CD14-positive monocyte (primary cell): ENCODE data around the gene ZNF784. TPM values are rescaled to one million over a fixed set of nuclear protein-coding genes. Genes with fewer than 3 reads are reported as not detected.

Experiments used
- DNase-seq, 3 donors: peaks; one replicate each; pipeline ENCODE4 v3.0.0-alpha.2; 2011 to 2022
- H2AFZ ChIP-seq: 2 replicates; pipeline ENCODE4 v1.6.0; 2012; ENCODE audit warnings: mild to moderate bottlenecking, low read depth, low read length, inconsistent platforms; ENCODE audit not compliant: insufficient read depth, poor library complexity, severe bottlenecking
- H3K27ac ChIP-seq, 2 donors: 1 replicate in 1 of 2; 2 replicates in 1 of 2; pipeline ENCODE4 v1.5.1; 2012 to 2013; ENCODE audit warnings: low read length in 2 of 2, control low read depth in 1 of 2, inconsistent platforms in 1 of 2, low read depth in 1 of 2, mild to moderate bottlenecking in 1 of 2
- H3K27me3 ChIP-seq, 2 donors: one replicate each; pipeline versions ENCODE4 v1.6.0 to v1.6.1; 2011 to 2013; ENCODE audit warnings: low read length in 2 of 2; ENCODE audit not compliant: control insufficient read depth in 2 of 2, insufficient read depth in 2 of 2
- H3K36me3 ChIP-seq, 2 donors: replicated peaks in 1 of 2; 1 replicate in 1 of 2; 2 replicates in 1 of 2; pipeline versions ENCODE4 v1.5.1 to v1.6.1; 2012 to 2013; ENCODE audit warnings: low read length in 2 of 2, control low read depth in 1 of 2, inconsistent platforms in 1 of 2, mild to moderate bottlenecking in 1 of 2; ENCODE audit not compliant: insufficient read depth in 2 of 2, control insufficient read depth in 1 of 2
- H3K4me1 ChIP-seq, 2 donors: 1 replicate in 1 of 2; 2 replicates in 1 of 2; pipeline versions ENCODE4 v1.5.1 to v1.6.1; 2012 to 2013; ENCODE audit warnings: low read length in 2 of 2, control low read depth in 1 of 2, inconsistent platforms in 1 of 2, mild to moderate bottlenecking in 1 of 2, moderate library complexity in 1 of 2; ENCODE audit not compliant: insufficient read depth in 2 of 2, control insufficient read depth in 1 of 2
- H3K4me2 ChIP-seq: replicated peaks from 2 replicates; pipeline ENCODE3; 2012; ENCODE audit warnings: low read length, moderate library complexity, mild to moderate bottlenecking; ENCODE audit not compliant: poor library complexity, severe bottlenecking; ENCODE audit errors: extremely low read depth
- H3K4me3 ChIP-seq, 3 experiments: fragments of 200-600 bp in 1 of 3; sonication (generic) in 1 of 3; replicated peaks in 1 of 3; 1 replicate in 2 of 3; 2 replicates in 1 of 3; pipeline ENCODE4 v1.5.1; 2011 to 2013; ENCODE audit warnings: low read length in 3 of 3, mild to moderate bottlenecking in 3 of 3, control low read depth in 2 of 3, low read depth in 2 of 3, inconsistent platforms in 1 of 3, moderate library complexity in 1 of 3
- H3K79me2 ChIP-seq: 2 replicates; pipeline ENCODE4 v1.6.0; 2012; ENCODE audit warnings: mild to moderate bottlenecking, control low read depth, inconsistent platforms, low read length, moderate library complexity; ENCODE audit not compliant: insufficient read depth
- H3K9ac ChIP-seq: 2 replicates; pipeline ENCODE4 v1.6.0; 2017; ENCODE audit warnings: low read length, mild to moderate bottlenecking; ENCODE audit not compliant: insufficient read depth, poor library complexity, severe bottlenecking
- H3K9me3 ChIP-seq, 2 donors: replicated peaks in 1 of 2; 1 replicate in 1 of 2; 2 replicates in 1 of 2; pipeline versions ENCODE4 v1.5.1 to v1.6.1; 2012 to 2013; ENCODE audit warnings: low read length in 2 of 2, control low read depth in 1 of 2; ENCODE audit not compliant: control insufficient read depth in 1 of 2, insufficient read depth in 1 of 2
- H4K20me1 ChIP-seq: 2 replicates; pipeline ENCODE4 v1.6.0; 2012; ENCODE audit warnings: mild to moderate bottlenecking, low read length, control low read depth, moderate library complexity; ENCODE audit not compliant: insufficient read depth
- H3K27ac Mint-ChIP-seq, 7 donors: one replicate each; pipeline ENCODE4 v1.8.0; 2020; ENCODE audit warnings: mild to moderate bottlenecking in 7 of 7, mixed read lengths in 7 of 7, moderate library complexity in 6 of 7, inconsistent platforms in 2 of 7
- H3K27me3 Mint-ChIP-seq, 3 donors: one replicate each; pipeline ENCODE4 v1.8.0; 2021 to 2022; ENCODE audit warnings: low read depth in 3 of 3, mild to moderate bottlenecking in 3 of 3, mixed read lengths in 3 of 3, moderate library complexity in 3 of 3, inconsistent platforms in 1 of 3
- H3K36me3 Mint-ChIP-seq, 2 donors: one replicate each; pipeline ENCODE4 v1.8.0; 2020; ENCODE audit warnings: mixed read lengths in 2 of 2, inconsistent platforms in 1 of 2, mild to moderate bottlenecking in 1 of 2
- H3K4me1 Mint-ChIP-seq: one replicate; pipeline ENCODE4 v1.8.0; 2020; ENCODE audit warnings: mild to moderate bottlenecking, mixed read lengths
- H3K4me3 Mint-ChIP-seq, 2 donors: one replicate each; pipeline ENCODE4 v1.8.0; 2020; ENCODE audit warnings: mild to moderate bottlenecking in 2 of 2, mixed read lengths in 2 of 2, moderate library complexity in 1 of 2
- H3K9me3 Mint-ChIP-seq, 7 donors: one replicate each; pipeline ENCODE4 v1.8.0; 2020 to 2022; ENCODE audit warnings: mixed read lengths in 7 of 7, mild to moderate bottlenecking in 6 of 7, moderate library complexity in 6 of 7, inconsistent platforms in 2 of 7
- WGBS: methylation state at CpG from one replicate; pipeline ENCODE4 v1.1.5; 2013; ENCODE audit warnings: missing lambda C conversion rate; ENCODE audit not compliant: insufficient coverage; 5-methylcytosine and 5-hydroxymethylcytosine counted together
- intact Hi-C, 2 donors: fragments of 100-400 bp; cut with micrococcal nuclease; formaldehyde crosslinking; loops; one replicate each; pipeline versions ENCODE4 v1.15.0 to v1.15.1; 2023
- polyA plus RNA-seq, 3 donors: library from polyadenylated mRNA; depleted of rRNA in 1 of 3; unstranded in 2 of 3; stranded (reverse) in 1 of 3; fragments of 300-500 nt in 2 of 3; fragments of >200 nt in 1 of 3; fragmentation: Illumina TruSeq in 2 of 3; gene quantifications; 1 replicate in 2 of 3; 2 replicates in 1 of 3; pipeline ENCODE4 v1.2.3, GENCODE V29; 2012 to 2021
- TF ChIP-seq, protein P1 (sequence below): fragments of 200-600 bp; IDR thresholded peaks from one replicate; pipeline ENCODE4 v1.8.0; 2022; ENCODE audit warnings: antibody characterized with exemption, mild to moderate bottlenecking

Gene ZNF784
- polyA plus RNA-seq, 3 donors = 1.5 to 5.5 (median 2.4) TPM

DNA sequence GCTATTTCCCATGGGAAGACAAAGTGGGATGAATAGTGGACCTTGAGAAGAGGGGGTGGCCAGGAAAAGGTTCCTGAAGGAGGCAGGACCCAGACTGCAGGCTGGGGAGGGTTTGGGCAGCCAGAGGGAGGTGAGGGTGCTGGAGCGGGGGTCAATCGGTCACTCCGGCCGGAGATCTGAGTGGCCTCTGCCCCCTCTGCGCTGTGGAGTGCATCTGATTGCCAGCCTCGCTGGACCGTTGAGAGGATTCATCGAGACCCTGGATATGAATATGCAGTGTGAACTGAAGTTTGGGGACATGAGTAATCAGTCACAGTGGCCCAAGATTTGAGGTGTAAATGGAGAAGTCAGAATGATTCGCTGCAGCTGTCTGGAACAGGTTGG, 11.0 kb upstream of the ZNF784 start:
- Histone ChIP-seq H3K36me3 (no peaks in the 10 kb centered on the region), H2AFZ (peak overlapping the region; percentile 67), H3K79me2 (peaks cover 34% of the 10 kb centered on the region), H3K4me3 (peak overlapping the region; percentile 86 to 90 (median 89)), H3K27ac (peak overlapping the region; percentile 89 to 100), H3K4me2 (peak overlapping the region; percentile 85), H3K9ac (peak overlapping the region; percentile 98), H4K20me1 (peaks cover 6% of the 10 kb centered on the region), H3K9me3 (peaks cover 0 to 3% of the 10 kb centered on the region in 2 donors), H3K27me3 (no peaks in the 10 kb centered on the region), H3K4me1 (peaks cover 36 to 54% of the 10 kb centered on the region in 2 donors)
- DNase-seq = peak; percentile 60 to 81 (median 61)
- H3K4me1 Mint-ChIP-seq = peaks cover 67% of the 10 kb centered on the region
- peak overlapping the region; percentile 100 for H3K4me3 Mint-ChIP-seq
- intact Hi-C loops = loop anchor here in 1 of 2 donors (2.0 to 10.0 kb wide), 2 partner anchors 39 to 179 kb away; partner anchors contain the start of gene EPN1
- peaks cover 12 to 15% of the 10 kb centered on the region in 2 donors for H3K36me3 Mint-ChIP-seq
- H3K27ac Mint-ChIP-seq = peak overlapping the region; percentile 99 to 100 (median 100)
- TF ChIP-seq, protein P1, sequence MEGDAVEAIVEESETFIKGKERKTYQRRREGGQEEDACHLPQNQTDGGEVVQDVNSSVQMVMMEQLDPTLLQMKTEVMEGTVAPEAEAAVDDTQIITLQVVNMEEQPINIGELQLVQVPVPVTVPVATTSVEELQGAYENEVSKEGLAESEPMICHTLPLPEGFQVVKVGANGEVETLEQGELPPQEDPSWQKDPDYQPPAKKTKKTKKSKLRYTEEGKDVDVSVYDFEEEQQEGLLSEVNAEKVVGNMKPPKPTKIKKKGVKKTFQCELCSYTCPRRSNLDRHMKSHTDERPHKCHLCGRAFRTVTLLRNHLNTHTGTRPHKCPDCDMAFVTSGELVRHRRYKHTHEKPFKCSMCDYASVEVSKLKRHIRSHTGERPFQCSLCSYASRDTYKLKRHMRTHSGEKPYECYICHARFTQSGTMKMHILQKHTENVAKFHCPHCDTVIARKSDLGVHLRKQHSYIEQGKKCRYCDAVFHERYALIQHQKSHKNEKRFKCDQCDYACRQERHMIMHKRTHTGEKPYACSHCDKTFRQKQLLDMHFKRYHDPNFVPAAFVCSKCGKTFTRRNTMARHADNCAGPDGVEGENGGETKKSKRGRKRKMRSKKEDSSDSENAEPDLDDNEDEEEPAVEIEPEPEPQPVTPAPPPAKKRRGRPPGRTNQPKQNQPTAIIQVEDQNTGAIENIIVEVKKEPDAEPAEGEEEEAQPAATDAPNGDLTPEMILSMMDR = no peak
- H3K9me3 Mint-ChIP-seq = peaks cover 0 to 5% (median 0%) of the 10 kb centered on the region in 7 donors
- 17% methylated on average over 8 of the region's 9 CpGs for WGBS
- H3K27me3 Mint-ChIP-seq = peaks cover 0 to 8% (median 3%) of the 10 kb centered on the region in 3 donors

DNA sequence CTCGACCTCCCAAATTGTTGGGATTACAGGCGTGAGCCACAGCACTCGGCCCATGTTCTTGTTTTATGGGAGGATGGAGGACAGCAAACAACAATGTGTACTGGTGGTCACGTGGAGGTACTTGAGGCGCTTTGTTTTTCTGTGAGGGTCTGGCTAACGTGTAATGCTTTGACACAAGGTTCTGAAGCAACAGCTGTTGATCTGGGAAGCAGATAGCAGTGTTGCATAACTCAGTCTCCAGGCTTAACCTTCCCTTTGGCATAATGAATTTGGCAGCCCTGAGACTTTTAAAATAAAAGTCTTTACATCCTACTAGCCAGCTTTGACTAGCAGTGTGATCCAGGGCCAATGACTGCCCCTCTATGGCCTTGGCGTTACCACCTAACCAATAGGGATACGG, 9.5 kb upstream of the ZNF784 start:
- Histone ChIP-seq H3K4me3 (peak overlapping the region in 1 of 3 experiments; percentile 86), H3K4me1 (peaks cover 28 to 41% of the 10 kb centered on the region in 2 donors), H4K20me1 (no peaks in the 10 kb centered on the region), H2AFZ (peak overlapping the region; percentile 67), H3K27me3 (no peaks in the 10 kb centered on the region), H3K4me2 (peak overlapping the region; percentile 85), H3K9ac (no peak overlapping the region), H3K9me3 (no peaks in the 10 kb centered on the region), H3K79me2 (peaks cover 34% of the 10 kb centered on the region), H3K27ac (peak overlapping the region; percentile 89 to 100), H3K36me3 (no peaks in the 10 kb centered on the region)
- H3K4me3 Mint-ChIP-seq = peak overlapping the region in 1 of 2 donors; percentile 100
- H3K27me3 Mint-ChIP-seq = peaks cover 0 to 6% (median 3%) of the 10 kb centered on the region in 3 donors
- TF ChIP-seq, protein P1 = no peak
- peak overlapping the region in 6 of 7 donors; percentile 40 to 100 (median 100) for H3K27ac Mint-ChIP-seq
- H3K9me3 Mint-ChIP-seq = no peaks in the 10 kb centered on the region
- H3K4me1 Mint-ChIP-seq = peaks cover 57% of the 10 kb centered on the region
- 40% methylated on average over 8 of the region's 8 CpGs for WGBS
- intact Hi-C loops = loop anchor here (2.0 to 10.0 kb wide), 4 partner anchors 41 to 181 kb away; partner anchors contain the start of genes EPN1 (in 1 of the 2) and ZNF579 (in 1 of the 2)
- H3K36me3 Mint-ChIP-seq = peaks cover 10 to 15% of the 10 kb centered on the region in 2 donors
- peak in 1 of 3 donors; percentile 31 for DNase-seq
